ENCODE measurements around the gene KCNJ9. TPM values are rescaled to one million over a fixed set of nuclear protein-coding genes. Genes with fewer than 3 reads are reported as not detected.
A peak's percentile ranks its signal among the peaks of the same experiment; 100 is the strongest.

KCNJ9 gene
- total and polyA plus RNA-seq, 2 of the 4 experiments (the other 2 are of a cell fraction) = not detected

- Histone ChIP-seq H3K4me3 (ENCODE audit: insufficient read depth, low read depth, low read length) (no peak overlapping the region), H4K20me1 (ENCODE audit: insufficient read depth, low read length) (no peaks in the 10 kb centered on the region), H3K18ac (ENCODE audit: low read depth, low read length) (no peak overlapping the region; the same call in 1 of the 2 replicates), H4K8ac (ENCODE audit: low read depth in 2 of 2, low read length in 2 of 2) (0 out of 4 replicates have a peak overlapping the region, but pooled peaks of 1 of the 2 experiments have one; percentile 11), H3K9me3 (ENCODE audit: control insufficient read depth, insufficient read depth, low read length) (no peaks in the 10 kb centered on the region), H3K4me1 (ENCODE audit: control insufficient read depth, insufficient read depth, low read length) (peaks cover 18% of the 10 kb centered on the region), H3K4me2 (ENCODE audit: low read depth, low read length) (no peak overlapping the region), H4K91ac (ENCODE audit: insufficient read depth, low read depth, low read length) (no peak overlapping the region), H3K56ac (ENCODE audit: extremely low read depth, insufficient read depth, low read length) (no peak overlapping the region), H2BK5ac (ENCODE audit: low read depth, low read length, poor library complexity, severe bottlenecking) (no peak overlapping the region), H3K4ac (ENCODE audit: low read depth, low read length) (no peak overlapping the region; the same call in 1 of the 2 replicates), H3K9me1 (ENCODE audit: insufficient read depth, low read length) (no peaks in the 10 kb centered on the region), H2BK20ac (ENCODE audit: low read depth, low read length) (no peak overlapping the region; the same call in 1 of the 2 replicates), H2AK9ac (replicated peaks; ENCODE audit: low read depth, low read length, poor library complexity) (no peak overlapping the region), H2AFZ (replicated peaks; ENCODE audit: low read length, poor library complexity) (no peak overlapping the region), H3K23ac (ENCODE audit: low read depth, low read length) (no peak overlapping the region), H3K14ac (replicated peaks; ENCODE audit: low read depth, low read length) (no peak overlapping the region), H3K9ac (ENCODE audit: low read depth, low read length) (no peak overlapping the region), H2AK5ac (ENCODE audit: low read depth, low read length) (no peak overlapping the region), H3K36me3 (ENCODE audit: control insufficient read depth, insufficient read depth, low read length) (no peaks in the 10 kb centered on the region), H2BK120ac (ENCODE audit: low read depth, low read length) (no peak overlapping the region), H3K27me3 (ENCODE audit: control insufficient read depth, insufficient read depth, low read length) (peaks cover 24% of the 10 kb centered on the region), H3K79me1 (ENCODE audit: low read depth in 1 of 2, low read length in 2 of 2) (no peaks in the 10 kb centered on the region), H2BK15ac (ENCODE audit: low read depth, low read length) (no peak overlapping the region), H4K5ac (ENCODE audit: low read depth, low read length) (no peak overlapping the region; the same call in 1 of the 2 replicates), H3K27ac (ENCODE audit: insufficient read depth, low read length) (no peak overlapping the region)
- dilution Hi-C loops (cut with HindIII; ENCODE audit: low sequenced_read_pairs, unreplicated experiment) (loop anchor here (10.0 kb wide), 1 partner anchor 110 kb away; no protein-coding TSS in a partner anchor), intact Hi-C loops (cut with micrococcal nuclease) (no loop called here), in situ Hi-C loops (cut with MboI; ENCODE audit: low sequenced_read_pairs) (no loop called here)
- POLR2A ChIA-PET (ENCODE audit: unreplicated experiment) = no interaction called here
- TF ChIP-seq MAFK (IDR thresholded peaks at IDR 0.05; ENCODE audit: low read depth, low read length) (no peak), ELK1 (IDR thresholded peaks at IDR 0.05; ENCODE audit: borderline replicate concordance, low read depth, low read length) (no peak), NFE2L2 (IDR thresholded peaks at IDR 0.05; ENCODE audit: low read depth, low read length) (no peak), CHD1 (IDR thresholded peaks at IDR 0.05; ENCODE audit: low read depth, low read length) (no peak), RFX5 (IDR thresholded peaks at IDR 0.05; ENCODE audit: low read depth, low read length) (no peak), POLR2A (IDR thresholded peaks at IDR 0.05; ENCODE audit: low read depth, low read length) (no peak)
- TF ChIP-seq, protein P1, sequence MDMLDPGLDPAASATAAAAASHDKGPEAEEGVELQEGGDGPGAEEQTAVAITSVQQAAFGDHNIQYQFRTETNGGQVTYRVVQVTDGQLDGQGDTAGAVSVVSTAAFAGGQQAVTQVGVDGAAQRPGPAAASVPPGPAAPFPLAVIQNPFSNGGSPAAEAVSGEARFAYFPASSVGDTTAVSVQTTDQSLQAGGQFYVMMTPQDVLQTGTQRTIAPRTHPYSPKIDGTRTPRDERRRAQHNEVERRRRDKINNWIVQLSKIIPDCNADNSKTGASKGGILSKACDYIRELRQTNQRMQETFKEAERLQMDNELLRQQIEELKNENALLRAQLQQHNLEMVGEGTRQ (IDR thresholded peaks at IDR 0.05; ENCODE audit: low read depth, low read length) = no peak
- ATAC-seq (ENCODE audit: low read depth) (no peak), DNase-seq (no peak)
- no TSS peak for BruUV-seq (replicated peaks)
- 50% methylated on average over 1 of the region's 3 CpGs; no CpG with 5 or more reads in 1 of the 2 experiments for WGBS, 2 experiments (ENCODE audit: extremely low coverage in 2 of 2, insufficient read length in 1 of 2)
- CTCF ChIA-PET = interaction anchor here (0.6 to 2.4 kb wide), 5 partner anchors 21 to 269 kb away, joined by 3 to 8 read pairs (median 4); no protein-coding TSS in a partner anchor
Observed at GRCh38 chr1:160104486-160104885, 23.1 kb downstream of the KCNJ9 start.

All from IMR-90 (cell line).